Effector memory CD4-positive, alpha-beta T cell (primary cell): ENCODE data around the gene MTFP1.
"Not testable (repeated sequence)": the region's sequence is repeated elsewhere in the genome, so short reads cannot be mapped to it uniquely, and the experiment has no call there.

Source experiments
- DNase-seq, 3 donors: peaks; one replicate each; pipeline ENCODE4 v3.0.0-alpha.2; 2020
- H3K27ac ChIP-seq: 2 replicates; pipeline ENCODE4 v1.7.0; 2013; ENCODE audit warnings: mild to moderate bottlenecking, low read length, moderate library complexity; ENCODE audit not compliant: insufficient read depth, poor library complexity, severe bottlenecking
- H3K27me3 ChIP-seq: replicated peaks from 2 replicates; pipeline ENCODE4 v1.7.0; 2013; ENCODE audit warnings: mild to moderate bottlenecking, low read length; ENCODE audit not compliant: insufficient read depth, control insufficient read depth, poor library complexity, severe bottlenecking
- H3K36me3 ChIP-seq: 2 replicates; pipeline ENCODE4 v1.7.0; 2013; ENCODE audit warnings: mild to moderate bottlenecking, low read length, moderate library complexity; ENCODE audit not compliant: control insufficient read depth, insufficient read depth
- H3K4me1 ChIP-seq: 2 replicates; pipeline ENCODE4 v1.7.0; 2013; ENCODE audit warnings: low read length, mild to moderate bottlenecking; ENCODE audit not compliant: control insufficient read depth, insufficient read depth, poor library complexity, severe bottlenecking
- H3K4me3 ChIP-seq: 2 replicates; pipeline ENCODE4 v1.7.0; 2013; ENCODE audit warnings: low read length, low read depth, mild to moderate bottlenecking; ENCODE audit not compliant: insufficient read depth, poor library complexity, severe bottlenecking
- H3K9me3 ChIP-seq: 2 replicates; pipeline ENCODE4 v1.7.0; 2013; ENCODE audit warnings: mild to moderate bottlenecking, low read length, moderate library complexity; ENCODE audit not compliant: control insufficient read depth

MTFP1 gene

GRCh38 chr22:30392661-30393321 lies 32.8 kb upstream of the MTFP1 start:
- Histone ChIP-seq H3K9me3 (no peaks in the 10 kb centered on the region), H3K36me3 (no peaks in the 10 kb centered on the region), H3K4me1 (peaks cover 13% of the 10 kb centered on the region), H3K27me3 (no peaks in the 10 kb centered on the region), H3K27ac (no peak overlapping the region), H3K4me3 (no peak overlapping the region)
- DNase-seq, result no peak

- Histone ChIP-seq H3K36me3 (no peaks in the 10 kb centered on the region), H3K27me3 (no peaks in the 10 kb centered on the region), H3K4me3 (no peak overlapping the region), H3K4me1 (peaks cover 15% of the 10 kb centered on the region), H3K27ac (no peak overlapping the region), H3K9me3 (no peaks in the 10 kb centered on the region)
- no peak for DNase-seq
Measured at GRCh38 chr22:30393322-30393680, 32.3 kb upstream of the MTFP1 start.

GRCh38 chr22:30393885-30394284 lies 31.7 kb upstream of the MTFP1 start:
- Histone ChIP-seq H3K9me3 (no peaks in the 10 kb centered on the region), H3K36me3 (no peaks in the 10 kb centered on the region), H3K4me3 (no peak overlapping the region), H3K27ac (no peak overlapping the region), H3K4me1 (peaks cover 15% of the 10 kb centered on the region), H3K27me3 (no peaks in the 10 kb centered on the region)
- no peak for DNase-seq

- Histone ChIP-seq H3K9me3 (no peaks in the 10 kb centered on the region), H3K27me3 (no peaks in the 10 kb centered on the region), H3K4me3 (peak within 1 kb of the TSS; percentile 60), H3K27ac (no peak within 1 kb of the TSS), H3K4me1 (peaks cover 15% of the 10 kb centered on the region), H3K36me3 (no peaks in the 10 kb centered on the region)
- peak; percentile 33 to 47 (median 37) for DNase-seq
Measured at GRCh38 chr22:30396871-30397655, 28.5 kb upstream of the MTFP1 start, which contains the start of gene SEC14L2. Gene SEC14L2, plus strand, starts transcription at chr22:30397018. Its CDS starts 99 bp downstream, at chr22:30397117.

GRCh38 chr22:30397656-30398635 lies 27.6 kb upstream of the MTFP1 start:
- no peak for DNase-seq
- peak overlapping the region; percentile 60 for H3K4me3 ChIP-seq
- H3K9me3 ChIP-seq, result no peaks in the 10 kb centered on the region
- peaks cover 15% of the 10 kb centered on the region for H3K4me1 ChIP-seq
- no peaks in the 10 kb centered on the region for H3K27me3 ChIP-seq
- no peak overlapping the region for H3K27ac ChIP-seq
- no peaks in the 10 kb centered on the region for H3K36me3 ChIP-seq

GRCh38 chr22:30398685-30399680 lies 26.6 kb upstream of the MTFP1 start:
- no peaks in the 10 kb centered on the region for H3K36me3 ChIP-seq
- H3K4me1 ChIP-seq, result peaks cover 15% of the 10 kb centered on the region
- no peak for DNase-seq
- no peak overlapping the region for H3K27ac ChIP-seq
- H3K27me3 ChIP-seq, result no peaks in the 10 kb centered on the region
- H3K4me3 ChIP-seq, result no peak overlapping the region
- no peaks in the 10 kb centered on the region for H3K9me3 ChIP-seq

GRCh38 chr22:30399718-30400117 lies 25.9 kb upstream of the MTFP1 start:
- Histone ChIP-seq H3K27ac (no peak overlapping the region), H3K27me3 (no peaks in the 10 kb centered on the region), H3K4me1 (peaks cover 15% of the 10 kb centered on the region), H3K9me3 (no peaks in the 10 kb centered on the region), H3K4me3 (no peak overlapping the region), H3K36me3 (no peaks in the 10 kb centered on the region)
- no peak for DNase-seq

GRCh38 chr22:30400159-30400558 lies 25.4 kb upstream of the MTFP1 start:
- peaks cover 15% of the 10 kb centered on the region for H3K4me1 ChIP-seq
- DNase-seq, result no peak
- H3K27ac ChIP-seq, result no peak overlapping the region
- H3K36me3 ChIP-seq, result no peaks in the 10 kb centered on the region
- no peaks in the 10 kb centered on the region for H3K9me3 ChIP-seq
- no peak overlapping the region for H3K4me3 ChIP-seq
- no peaks in the 10 kb centered on the region for H3K27me3 ChIP-seq

GRCh38 chr22:30401024-30401423 lies 24.5 kb upstream of the MTFP1 start:
- not testable (repeated sequence) for H3K36me3 ChIP-seq, H3K9me3 ChIP-seq, H3K4me3 ChIP-seq, H3K27me3 ChIP-seq, DNase-seq, H3K27ac ChIP-seq
- H3K4me1 ChIP-seq, result peaks cover 15% of the 10 kb centered on the region
